SKM-1 (cell line): Measurements from ENCODE around the gene CREB3L4.
"Not testable (repeated sequence)": the region's sequence is repeated elsewhere in the genome, so short reads cannot be mapped to it uniquely, and the experiment has no call there.

Source experiments
- DNase-seq: peaks from one replicate; lab custom pipeline; 2025; ENCODE audit not compliant: unreplicated experiment; lab: John Stamatoyannopoulos, UW

CREB3L4 gene

DNA sequence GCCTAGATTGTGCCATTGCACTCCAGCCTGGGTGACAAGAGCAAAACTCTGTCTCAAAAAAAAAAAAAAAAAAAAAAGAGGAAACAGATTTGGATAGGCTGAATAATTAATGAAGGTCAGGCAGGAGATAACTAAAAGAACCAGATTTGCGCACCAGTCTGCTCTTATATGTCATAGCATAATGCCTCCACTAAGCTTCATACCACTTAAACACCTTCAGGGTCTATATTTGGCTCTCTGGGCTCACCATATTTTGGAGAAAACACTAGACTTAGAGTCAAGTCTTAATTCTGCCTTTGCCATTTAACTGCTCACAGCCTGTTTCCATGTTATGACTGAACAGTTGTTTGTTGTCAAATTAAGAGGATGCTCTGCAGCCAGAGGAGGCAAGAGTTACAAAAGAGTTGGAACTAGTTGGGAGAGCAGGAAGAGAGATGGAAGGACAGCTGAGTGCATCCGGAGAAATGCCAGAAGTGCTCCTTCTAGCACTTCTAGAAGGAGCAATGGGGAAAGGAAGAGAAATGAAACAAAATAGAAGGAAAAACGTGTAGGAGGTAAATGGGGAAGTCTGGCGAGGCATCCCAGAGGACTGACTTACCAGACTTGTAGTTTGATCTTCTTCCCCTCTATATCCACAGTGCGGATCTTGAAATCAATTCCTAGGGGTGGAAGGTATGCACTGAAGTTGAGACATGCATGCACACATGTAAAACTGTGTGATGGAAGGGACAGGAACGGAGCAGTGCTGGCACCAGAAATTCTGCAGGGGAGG lies 16.6 kb downstream of the CREB3L4 start:
- DNase-seq: no peak

DNA sequence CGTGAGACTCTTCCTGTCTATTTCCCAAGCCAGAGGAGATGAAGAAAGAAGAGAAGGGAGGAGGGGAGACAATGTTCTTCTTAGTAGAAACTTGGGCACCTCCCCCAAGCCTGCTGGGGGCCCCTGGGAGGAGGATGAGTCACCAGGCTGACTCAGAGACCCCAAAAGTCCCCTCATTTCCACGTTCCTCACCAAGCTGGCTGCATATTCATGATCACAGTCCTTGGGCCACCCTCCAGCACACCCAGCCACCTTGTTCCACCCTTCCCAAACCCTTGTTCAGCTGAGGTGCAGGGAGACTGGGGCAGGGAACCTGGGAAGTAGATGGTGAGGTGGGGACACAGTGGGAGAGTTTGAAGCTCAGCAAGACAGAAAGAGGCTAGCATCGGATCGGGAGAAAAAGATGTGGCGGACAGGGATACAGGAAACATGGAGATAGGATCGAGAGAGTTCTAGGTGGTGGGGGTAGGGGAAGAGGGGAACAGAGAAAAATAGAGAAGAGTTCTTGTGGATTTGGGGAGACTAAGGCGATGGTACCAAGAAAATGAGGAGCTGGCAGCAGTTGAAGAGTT lies 17.7 kb downstream of the CREB3L4 start:
- DNase-seq: no peak

DNA sequence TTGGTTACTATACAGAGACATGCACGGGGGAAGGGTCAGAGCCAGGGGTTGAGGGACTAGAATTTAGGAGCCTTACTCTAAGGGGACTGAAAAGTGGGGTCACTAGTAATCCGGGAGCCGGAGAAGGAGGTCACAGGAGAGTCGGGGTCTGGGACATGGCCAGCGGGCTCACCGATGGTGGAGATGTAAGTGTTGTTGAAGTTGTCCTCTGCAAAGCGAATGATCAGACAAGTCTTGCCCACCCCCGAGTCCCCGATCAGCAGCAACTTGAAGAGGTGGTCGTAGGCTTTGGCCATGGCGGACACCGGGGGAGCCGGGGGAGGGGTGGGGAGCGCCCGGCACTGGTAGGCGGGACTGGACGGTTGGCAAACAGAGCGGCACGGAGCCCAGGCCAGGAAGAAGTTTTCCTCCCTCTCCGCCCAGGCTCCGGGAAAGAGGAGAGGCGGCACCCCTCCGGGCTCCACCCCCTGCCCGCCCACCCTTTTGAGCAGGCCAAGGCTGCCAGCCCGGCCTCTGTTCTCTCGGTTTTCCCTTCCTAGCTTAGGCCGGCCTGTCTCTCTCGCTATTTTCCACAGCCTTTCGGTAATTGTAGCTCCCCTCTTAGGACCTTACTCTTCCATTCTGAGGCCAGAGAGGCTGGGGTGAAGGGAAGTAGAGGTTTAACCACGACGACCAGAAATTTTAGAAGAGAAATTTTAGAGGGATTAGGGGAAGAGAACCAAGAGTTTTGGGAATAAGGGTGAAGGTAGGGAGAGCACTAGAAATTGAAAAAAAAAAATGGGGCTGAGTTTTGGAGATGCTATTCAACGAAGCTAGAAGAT lies 18.4 kb downstream of the CREB3L4 start, which contains the start of gene RAB13:
TSS of gene RAB13 (minus strand) at position 399 of the 821 bp plus-strand sequence. CDS start at position 296, 103 bp downstream.
- DNase-seq: no peak

DNA sequence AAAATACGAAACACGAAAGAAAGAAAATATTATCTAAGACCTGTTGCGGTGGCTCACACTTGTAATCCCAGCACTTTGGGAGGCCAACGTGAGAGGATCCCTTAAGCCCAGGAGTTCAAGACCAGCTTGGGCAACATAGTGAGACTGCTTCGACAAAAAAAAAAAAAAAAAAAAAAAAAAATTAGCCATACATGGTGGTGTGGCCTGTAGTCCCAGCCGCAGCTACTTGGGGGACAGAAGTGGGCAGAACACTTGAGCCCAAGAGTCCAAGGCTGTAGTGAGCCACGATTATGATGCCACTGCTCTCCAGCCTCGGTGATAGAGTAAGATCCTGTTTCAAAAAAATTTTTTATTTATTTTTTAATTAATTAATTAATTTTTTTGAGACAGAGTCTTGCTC lies 19.9 kb downstream of the CREB3L4 start:
- no peak for DNase-seq

DNA sequence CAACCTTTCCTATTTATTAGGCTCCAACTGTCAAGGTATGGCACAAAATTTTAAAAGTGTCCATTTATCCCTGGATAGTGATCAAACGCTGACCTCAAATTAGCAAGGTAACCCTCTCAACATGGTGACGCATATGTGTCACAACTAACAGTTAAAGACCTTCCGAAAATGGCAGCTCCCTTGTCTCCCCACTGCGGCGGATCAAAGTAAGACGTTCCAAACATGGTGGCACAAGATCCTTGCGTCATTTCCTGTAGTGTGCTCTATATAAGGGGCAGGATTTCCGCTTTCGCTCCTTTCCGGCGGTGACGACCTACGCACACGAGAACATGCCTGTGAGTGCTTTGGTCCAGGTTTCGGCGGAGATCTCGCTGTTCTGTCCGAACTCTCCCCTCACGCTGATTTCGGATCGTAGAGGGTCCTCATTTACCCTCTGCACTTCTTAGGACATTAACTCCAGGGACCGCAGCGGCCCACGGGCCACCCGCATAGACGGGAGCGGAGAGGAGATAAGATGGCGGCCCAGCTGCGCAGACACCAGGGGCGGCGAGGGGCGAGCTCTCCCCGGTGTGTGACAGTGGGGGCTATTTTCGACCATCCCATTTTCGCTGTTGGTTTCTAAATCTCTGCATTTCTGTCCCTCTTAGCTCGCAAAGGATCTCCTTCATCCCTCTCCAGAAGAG lies 22.9 kb downstream of the CREB3L4 start, which contains the start of gene RPS27:
TSS of gene RPS27 (plus strand) at position 295 of the 683 bp plus-strand sequence. CDS start at position 330, 35 bp downstream.
- DNase-seq: peak; percentile 100

DNA sequence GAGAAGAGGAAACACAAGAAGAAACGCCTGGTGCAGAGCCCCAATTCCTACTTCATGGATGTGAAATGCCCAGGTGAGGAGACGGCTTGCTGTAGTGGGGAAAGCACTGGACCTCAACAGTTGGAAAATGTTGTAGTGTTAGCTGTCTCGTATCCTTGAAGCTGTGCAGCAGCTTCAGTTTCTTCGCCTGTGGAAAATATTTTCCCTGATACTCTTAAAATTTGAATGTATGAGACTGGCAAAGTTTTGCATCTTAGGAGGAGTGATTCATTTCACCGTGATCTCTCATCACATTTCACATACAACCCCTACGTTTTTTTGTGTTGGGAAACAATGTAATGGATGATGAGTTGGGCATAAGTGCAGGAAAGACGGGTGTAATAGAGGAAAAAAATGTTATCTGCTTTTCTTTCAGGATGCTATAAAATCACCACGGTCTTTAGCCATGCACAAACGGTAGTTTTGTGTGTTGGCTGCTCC lies 23.5 kb downstream of the CREB3L4 start:
- no peak for DNase-seq

DNA sequence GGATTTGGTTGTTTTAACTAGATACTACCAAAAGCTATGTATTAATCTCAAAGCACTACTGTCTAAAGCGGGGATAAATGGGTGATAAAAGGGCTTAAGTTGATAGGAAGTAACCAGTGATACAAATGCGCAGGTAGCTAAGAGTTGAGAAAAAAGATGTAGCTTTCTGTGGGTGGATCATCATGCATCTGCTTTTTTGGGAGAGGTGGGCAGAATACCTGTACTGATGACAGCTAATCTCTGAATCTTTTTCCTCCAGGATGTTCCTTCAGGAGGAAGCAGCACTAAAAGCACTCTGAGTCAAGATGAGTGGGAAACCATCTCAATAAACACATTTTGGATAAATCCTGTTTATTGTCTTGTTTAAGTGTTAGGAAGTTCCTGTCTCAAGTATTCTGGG lies 24.1 kb downstream of the CREB3L4 start:
- no peak for DNase-seq

DNA sequence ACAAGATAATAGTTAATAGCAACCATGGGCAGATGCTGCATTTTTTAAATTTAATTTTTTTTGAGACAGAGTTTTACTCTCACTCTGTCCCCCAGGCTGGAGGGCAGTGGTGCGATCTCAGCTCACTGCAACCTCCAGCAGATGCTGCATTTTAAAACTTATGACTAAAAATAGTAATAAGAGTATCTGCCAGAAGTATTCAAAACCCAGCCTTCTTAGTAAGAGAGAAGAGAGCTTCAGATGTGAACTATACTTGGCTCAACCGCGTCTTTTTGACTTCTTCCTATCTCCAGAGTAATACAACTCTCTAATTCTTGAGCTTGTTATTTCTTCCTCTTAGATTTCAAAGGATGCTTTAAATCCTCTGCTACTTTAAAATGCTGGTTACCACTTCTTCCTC lies 27.5 kb downstream of the CREB3L4 start:
- no peak for DNase-seq

DNA sequence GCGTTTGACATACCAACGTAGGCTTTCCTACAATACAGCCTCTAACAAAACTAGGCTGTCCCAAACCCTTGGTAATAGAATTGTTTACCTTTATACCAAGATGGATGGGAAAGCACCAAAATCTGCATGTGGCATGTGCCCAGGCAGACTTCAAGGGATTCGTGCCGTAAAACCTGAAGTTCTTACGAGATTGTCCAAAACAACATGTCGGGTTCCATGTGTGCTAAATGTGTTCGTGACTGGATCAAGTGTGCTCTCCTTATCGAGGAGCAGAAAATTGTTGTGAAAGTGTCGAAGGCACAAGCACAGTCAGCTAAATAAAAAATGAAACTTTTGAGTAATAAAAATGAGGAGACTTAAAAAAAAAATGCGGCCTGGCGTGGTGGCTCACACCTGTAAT lies 27.9 kb downstream of the CREB3L4 start:
- no peak for DNase-seq

DNA sequence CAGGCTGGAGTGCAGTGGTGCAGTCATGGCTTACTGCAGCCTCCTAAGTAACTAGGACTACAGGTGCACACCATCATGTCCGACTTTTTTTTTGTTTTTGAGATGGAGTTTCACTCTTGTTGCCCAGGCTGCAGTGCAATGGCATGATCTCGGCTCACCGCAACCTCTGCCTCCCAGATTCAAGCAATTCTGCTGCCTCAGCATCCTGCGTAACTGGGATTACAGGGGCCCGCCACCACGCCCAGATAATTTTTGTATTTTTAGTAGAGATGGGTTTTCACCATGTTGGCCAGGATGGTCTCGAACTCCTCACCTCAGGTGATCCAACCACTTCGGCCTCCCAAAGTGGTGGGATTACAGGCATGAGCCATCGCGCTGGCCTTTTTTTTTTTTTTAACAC lies 29.2 kb downstream of the CREB3L4 start:
- DNase-seq: not testable (repeated sequence)

DNA sequence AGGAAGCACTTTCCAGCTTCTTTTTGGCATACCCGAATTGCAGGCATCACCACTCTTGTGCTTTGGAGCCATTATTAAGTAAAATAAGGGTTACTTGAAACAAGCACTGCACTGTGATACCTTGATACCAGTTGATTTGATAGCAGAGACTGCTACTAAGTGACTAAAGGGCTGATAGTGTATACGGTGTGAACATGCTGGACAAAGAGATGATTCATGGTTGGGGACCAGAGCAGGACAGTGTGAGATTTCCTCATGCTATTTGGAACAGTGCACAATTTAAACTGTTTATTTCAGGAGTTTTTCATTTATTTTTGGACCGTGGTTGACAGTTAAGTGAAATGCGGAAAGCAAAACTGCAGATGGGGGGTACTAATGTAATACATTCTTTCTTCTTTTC lies 32.7 kb downstream of the CREB3L4 start:
- DNase-seq: no peak

DNA sequence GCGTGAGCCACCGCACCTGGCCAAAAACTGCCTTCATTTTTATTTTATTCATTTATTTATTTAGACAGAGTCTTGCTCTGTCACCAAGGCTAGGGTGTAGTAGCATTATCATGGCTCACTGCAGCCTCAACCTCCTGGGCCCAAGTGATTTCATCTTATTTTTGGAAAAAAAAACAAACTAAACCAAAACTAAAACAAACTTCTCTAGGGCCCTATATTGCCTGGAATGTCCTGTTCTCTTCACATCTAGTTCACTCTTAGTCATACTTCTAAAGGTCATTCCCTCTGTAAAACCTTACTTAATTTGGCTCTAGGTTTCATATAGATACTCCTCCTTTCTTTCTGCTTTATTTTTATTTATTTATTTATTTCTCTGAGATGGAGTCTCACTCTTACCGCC lies 38.4 kb downstream of the CREB3L4 start:
- no peak for DNase-seq

DNA sequence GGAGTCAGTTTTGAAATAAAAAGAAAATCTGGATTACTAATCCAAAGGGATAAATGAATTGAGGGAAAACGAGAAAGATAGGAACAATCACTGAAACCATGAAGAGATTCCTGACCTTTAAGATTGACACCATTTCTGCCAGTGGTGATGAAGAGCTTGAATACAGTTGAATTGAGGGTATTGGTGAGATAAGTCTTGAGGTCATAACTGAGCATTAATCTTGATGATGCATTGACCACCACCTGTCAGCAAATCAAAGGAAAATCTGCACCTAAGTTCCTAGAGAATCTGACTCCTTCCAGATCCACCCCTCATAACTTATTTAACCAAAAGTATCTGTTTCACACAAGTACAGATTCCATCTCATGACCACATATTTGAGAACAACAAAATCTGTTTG lies 44.4 kb downstream of the CREB3L4 start:
- no peak for DNase-seq

DNA sequence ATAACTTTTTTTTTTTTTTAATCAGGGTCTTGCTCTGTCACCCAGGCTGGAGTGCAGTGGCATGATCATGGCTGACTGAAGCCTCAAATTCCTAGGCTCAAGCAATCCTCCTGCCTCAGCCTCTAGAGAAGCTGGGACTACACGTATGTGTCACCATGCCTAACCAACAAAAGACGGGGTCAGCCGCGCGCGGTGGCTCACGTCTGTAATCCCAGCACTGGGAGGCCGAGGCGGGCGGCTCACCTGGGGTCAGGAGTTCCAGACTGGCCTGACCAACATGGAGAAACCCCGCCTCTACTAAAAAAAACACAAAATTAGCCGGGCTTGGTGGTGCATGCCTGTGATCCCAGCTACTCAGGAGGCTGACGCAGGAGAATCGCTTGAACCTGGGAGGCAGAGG lies 44.8 kb downstream of the CREB3L4 start:
- not testable (repeated sequence) for DNase-seq

DNA sequence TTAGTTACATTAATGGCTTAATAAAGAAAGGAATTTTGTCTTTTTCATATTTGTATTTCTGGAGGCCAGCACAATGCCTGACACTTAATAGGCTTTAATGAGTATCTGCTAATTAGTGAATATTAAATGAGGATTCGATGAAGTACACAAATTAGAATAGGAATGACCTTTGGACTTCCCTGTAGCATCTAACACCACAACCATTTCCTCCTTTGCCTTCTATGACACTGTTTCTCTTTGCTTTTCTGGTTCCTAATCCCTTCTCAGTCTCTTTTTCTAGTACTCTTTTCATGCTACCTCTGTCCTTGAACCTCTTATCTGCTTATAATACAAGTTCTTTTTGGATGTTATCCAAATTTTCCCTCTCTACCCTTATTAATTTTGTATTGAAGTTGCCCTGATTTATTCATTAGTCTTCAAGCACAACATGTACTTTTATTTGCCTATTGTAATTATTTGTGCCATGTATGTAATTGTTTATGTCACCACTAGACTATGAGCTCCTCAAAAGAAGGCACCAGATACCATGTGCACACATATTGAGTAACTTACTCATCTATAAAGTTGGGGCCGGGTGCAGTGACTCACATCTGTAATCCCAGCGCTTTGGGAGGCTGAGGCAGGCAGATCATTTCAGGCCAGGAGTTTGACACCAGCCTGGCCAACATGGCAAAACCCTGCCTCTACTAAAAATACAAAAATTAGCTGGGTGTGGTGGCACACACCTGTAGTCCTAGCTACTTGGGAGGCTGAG lies 46.6 kb downstream of the CREB3L4 start:
- DNase-seq: no peak

DNA sequence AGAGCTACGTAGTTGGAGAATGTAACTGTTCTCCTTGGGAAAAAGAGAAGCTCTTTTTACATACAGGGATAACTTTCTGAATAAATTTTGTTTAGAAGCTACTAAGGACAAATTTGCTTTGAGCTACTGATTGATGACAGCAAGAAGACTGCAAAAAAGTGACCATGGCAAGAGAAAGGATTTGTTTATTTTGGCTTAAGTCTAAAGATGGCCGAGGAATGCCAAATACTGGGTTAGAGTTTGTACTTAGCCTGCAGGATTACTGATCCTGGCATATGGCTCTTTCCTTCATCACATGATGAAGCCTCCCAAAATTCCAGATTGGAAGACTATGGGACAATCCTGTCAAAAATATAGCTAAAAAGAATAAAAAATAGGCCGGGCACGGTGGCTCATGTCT lies 51.6 kb downstream of the CREB3L4 start:
- no peak for DNase-seq

DNA sequence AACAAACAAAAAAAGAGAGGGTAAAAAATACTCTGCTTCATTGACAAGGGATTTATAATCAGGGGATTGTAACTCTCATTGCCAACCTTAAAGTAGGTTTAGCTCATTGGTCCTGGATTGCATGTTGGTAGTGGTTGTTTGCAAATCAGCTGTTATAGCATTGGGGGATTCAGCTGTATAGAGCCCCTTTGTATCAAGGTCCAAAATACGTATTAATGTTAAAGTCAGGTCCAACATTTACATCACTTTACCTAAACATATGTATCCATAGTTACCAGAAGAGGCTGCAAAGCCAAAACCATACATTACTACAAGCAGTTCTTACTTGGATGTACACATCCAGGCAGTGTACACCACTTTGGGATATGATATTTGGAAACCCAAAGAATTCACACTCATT lies 52.2 kb downstream of the CREB3L4 start:
- no peak for DNase-seq
